Colonic mucosa (tissue), 4 donors: ENCODE results near the gene CERS4. TPM values are rescaled to one million over a fixed set of nuclear protein-coding genes. Genes with fewer than 3 reads are reported as not detected.
"Not testable (repeated sequence)": the region's sequence is repeated elsewhere in the genome, so short reads cannot be mapped to it uniquely, and the experiment has no call there.

Source experiments
- DNase-seq: peaks from one replicate; pipeline ENCODE4 v3.0.0-alpha.2; 2020
- H3K27ac ChIP-seq: fragments of 200-600 bp; one replicate; pipeline ENCODE4 v1.8.0; 2021
- H3K27me3 ChIP-seq: fragments of 200-600 bp; one replicate; pipeline ENCODE4 v1.8.0; 2021
- H3K36me3 ChIP-seq: fragments of 200-600 bp; one replicate; pipeline ENCODE4 v1.8.0; 2021
- H3K4me1 ChIP-seq: fragments of 200-600 bp; one replicate; pipeline ENCODE4 v1.8.0; 2021; ENCODE audit warnings: mild to moderate bottlenecking
- H3K4me3 ChIP-seq: fragments of 200-600 bp; one replicate; pipeline ENCODE4 v1.8.0; 2021
- H3K9ac ChIP-seq, 2 donors: one replicate each; pipeline ENCODE4 v1.7.0; 2013; ENCODE audit warnings: control low read depth in 2 of 2, low read depth in 2 of 2, low read length in 2 of 2
- H3K9me3 ChIP-seq: fragments of 200-600 bp; one replicate; pipeline ENCODE4 v1.8.0; 2021
- intact Hi-C: fragments of 100-400 bp; cut with DNase I; formaldehyde crosslinking; loops from one replicate; pipeline ENCODE4 v1.14.1; 2022
- total RNA-seq, 2 donors: library from RNA; stranded (reverse); fragmentation: NEBNext Ultra II Directional in 1 of 2; extraction: Animal tissue kit (Norgen Biotek cat#: 25700) in 1 of 2; gene quantifications; one replicate each; pipeline ENCODE4 v1.2.1, GENCODE V29; 2021
- TF ChIP-seq, protein P1 (sequence below): fragments of 200-600 bp; IDR thresholded peaks from one replicate; pipeline ENCODE4 v1.8.0; 2022; ENCODE audit warnings: antibody characterized with exemption, mild to moderate bottlenecking
- donor health status: healthy.
- donor health status: DM: no; HTN: no; CAD: no.
- donor health status: DM: no; HTN: no; CAD: no.

The CERS4 gene
- total RNA-seq, 2 donors from 2014 or later: 2.9 to 5.3 TPM

DNA sequence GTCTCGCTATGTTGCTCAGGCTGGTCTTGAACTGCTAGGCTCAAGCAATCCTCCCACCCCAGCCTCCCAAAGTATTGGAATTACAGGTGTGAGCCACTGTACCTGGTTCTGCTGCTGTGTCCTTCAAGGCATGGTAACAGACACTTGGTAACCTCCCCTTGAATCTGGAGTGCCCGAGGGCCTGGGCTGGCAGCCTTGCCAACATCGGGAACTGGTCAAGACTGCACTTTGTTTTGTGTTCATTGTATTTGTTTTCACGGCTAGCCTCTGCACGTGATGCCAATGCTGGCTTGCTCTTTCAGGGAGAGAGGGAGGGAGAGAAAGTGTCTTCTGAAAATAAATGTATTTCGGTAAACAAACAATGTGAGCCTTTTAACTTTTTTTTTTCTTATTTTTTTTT, 12.0 kb downstream of the CERS4 start:
- intact Hi-C loops: no loop called here
- Histone ChIP-seq H3K36me3 (no peaks in the 10 kb centered on the region), H3K9me3 (no peaks in the 10 kb centered on the region), H3K4me1 (no peaks in the 10 kb centered on the region), H3K27ac (no peak overlapping the region), H3K27me3 (no peaks in the 10 kb centered on the region), H3K9ac (no peak overlapping the region), H3K4me3 (no peak overlapping the region)
- TF ChIP-seq, protein P1, sequence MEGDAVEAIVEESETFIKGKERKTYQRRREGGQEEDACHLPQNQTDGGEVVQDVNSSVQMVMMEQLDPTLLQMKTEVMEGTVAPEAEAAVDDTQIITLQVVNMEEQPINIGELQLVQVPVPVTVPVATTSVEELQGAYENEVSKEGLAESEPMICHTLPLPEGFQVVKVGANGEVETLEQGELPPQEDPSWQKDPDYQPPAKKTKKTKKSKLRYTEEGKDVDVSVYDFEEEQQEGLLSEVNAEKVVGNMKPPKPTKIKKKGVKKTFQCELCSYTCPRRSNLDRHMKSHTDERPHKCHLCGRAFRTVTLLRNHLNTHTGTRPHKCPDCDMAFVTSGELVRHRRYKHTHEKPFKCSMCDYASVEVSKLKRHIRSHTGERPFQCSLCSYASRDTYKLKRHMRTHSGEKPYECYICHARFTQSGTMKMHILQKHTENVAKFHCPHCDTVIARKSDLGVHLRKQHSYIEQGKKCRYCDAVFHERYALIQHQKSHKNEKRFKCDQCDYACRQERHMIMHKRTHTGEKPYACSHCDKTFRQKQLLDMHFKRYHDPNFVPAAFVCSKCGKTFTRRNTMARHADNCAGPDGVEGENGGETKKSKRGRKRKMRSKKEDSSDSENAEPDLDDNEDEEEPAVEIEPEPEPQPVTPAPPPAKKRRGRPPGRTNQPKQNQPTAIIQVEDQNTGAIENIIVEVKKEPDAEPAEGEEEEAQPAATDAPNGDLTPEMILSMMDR: no peak
- no peak for DNase-seq

DNA sequence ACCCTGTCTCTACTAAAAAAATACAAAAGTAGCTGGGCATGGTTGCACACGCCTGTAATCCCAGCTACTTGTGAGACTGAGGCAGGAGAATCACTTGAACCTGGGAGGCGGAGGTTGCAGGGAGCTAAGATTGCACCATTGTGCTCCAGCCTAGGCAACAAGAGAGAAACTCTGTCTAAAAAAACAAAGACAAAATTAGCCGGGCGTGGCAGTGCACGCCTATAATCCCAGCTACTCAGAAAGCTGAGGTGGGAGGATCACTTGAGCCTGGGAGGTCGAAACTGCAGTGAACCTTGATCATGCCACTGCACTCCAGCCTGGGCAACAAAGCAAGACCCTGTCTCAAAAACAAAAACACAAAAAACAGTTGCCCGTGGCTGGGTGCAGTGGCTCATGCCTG, 14.3 kb downstream of the CERS4 start:
- H3K27ac ChIP-seq, DNase-seq, H3K9me3 ChIP-seq, H3K27me3 ChIP-seq, intact Hi-C loops, H3K36me3 ChIP-seq, H3K4me1 ChIP-seq, H3K9ac ChIP-seq, H3K4me3 ChIP-seq: not testable (repeated sequence)

DNA sequence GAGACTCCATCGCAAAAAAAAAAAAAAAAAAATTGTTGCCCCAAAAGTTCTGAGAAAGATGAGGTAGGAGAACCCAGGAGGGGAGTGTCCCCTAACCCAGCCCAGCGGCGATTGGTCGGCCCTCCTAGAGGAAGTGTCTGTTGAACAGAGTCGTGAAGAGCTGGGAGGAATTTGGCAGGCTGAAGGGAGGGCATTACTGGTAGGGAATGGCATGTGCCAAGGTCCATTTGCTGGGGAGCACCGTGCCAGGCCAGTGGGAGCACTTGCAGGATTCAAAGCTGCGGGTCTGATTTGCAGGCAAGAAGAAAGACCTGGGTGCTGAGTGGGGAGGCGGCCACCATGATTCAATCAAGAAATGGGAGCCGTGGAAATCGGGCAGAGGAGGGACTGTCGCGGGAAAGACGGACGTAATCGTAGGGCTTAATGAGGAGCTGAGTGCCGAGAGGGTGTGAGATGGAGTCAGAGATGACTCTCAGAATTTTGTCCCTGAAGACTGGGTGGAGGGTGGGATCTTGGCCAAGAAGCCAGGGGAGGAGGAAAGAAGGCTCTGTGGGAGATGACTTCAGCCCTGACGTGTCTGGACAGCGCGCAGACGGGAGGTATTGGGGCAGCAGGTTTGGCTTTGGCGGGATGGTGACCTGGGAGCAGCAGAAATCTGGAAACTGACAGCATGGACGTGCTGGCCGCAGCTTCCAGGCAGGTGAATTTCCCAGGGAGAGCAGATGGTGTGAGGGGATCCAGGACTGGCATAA, 15.4 kb downstream of the CERS4 start:
- DNase-seq: no peak
- Histone ChIP-seq H3K9ac (no peak overlapping the region), H3K4me1 (no peaks in the 10 kb centered on the region), H3K36me3 (no peaks in the 10 kb centered on the region), H3K27ac (no peak overlapping the region), H3K4me3 (no peak overlapping the region), H3K27me3 (no peaks in the 10 kb centered on the region), H3K9me3 (no peaks in the 10 kb centered on the region)
- TF ChIP-seq, protein P1: no peak
- intact Hi-C loops: no loop called here

DNA sequence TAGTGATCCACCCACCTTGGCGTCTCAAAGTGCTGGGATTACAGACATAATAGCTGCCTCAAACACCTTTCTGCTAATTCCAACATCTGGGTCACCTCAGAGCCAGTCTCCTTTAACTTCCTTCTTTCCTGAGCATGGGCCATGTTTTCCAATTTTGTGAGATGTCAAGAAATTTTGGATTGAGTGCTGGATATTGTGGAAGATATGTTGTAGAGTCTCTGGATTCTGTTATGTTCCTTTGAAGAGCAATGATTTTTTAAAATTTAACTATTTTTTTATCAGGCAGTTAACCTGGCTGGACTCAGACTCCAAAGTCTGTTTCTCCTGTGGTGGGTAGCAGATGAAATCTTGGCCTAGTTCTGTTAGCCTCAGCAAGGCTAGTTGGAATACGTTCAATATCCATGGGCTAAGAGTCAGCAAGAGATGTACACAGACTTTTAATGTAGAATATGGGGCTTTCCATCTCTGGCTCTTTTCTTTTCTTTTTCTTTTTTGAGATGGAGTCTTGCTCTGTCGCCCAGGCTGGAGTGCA, 22.0 kb downstream of the CERS4 start:
- H3K27ac ChIP-seq: no peak overlapping the region
- TF ChIP-seq, protein P1: no peak
- H3K4me3 ChIP-seq: no peak overlapping the region
- H3K9ac ChIP-seq: no peak overlapping the region
- DNase-seq: no peak
- H3K27me3 ChIP-seq: no peaks in the 10 kb centered on the region
- H3K4me1 ChIP-seq: no peaks in the 10 kb centered on the region
- no peaks in the 10 kb centered on the region for H3K9me3 ChIP-seq
- no peaks in the 10 kb centered on the region for H3K36me3 ChIP-seq
- intact Hi-C loops: no loop called here

DNA sequence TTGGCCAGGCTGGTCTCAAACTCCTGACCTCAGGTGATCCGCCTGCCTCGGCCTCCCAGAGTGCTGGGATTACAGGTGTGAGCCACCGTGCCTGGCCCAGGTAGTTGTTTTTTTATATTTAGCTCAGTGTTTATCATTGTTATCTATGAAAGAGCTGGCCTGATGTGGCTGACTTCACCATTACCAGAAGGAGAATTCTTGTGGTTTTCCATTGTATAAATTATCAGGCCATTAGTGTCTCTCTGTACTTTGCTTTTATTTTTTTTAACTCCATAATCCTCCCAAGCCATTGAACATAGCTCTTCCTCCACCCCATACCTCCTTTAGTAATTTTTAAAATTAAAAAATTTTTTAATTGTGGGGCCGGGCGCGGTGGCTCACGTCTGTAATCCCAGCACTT, 24.2 kb downstream of the CERS4 start:
- no peak overlapping the region for H3K27ac ChIP-seq
- no peaks in the 10 kb centered on the region for H3K4me1 ChIP-seq
- no peaks in the 10 kb centered on the region for H3K9me3 ChIP-seq
- H3K27me3 ChIP-seq: no peaks in the 10 kb centered on the region
- no peak overlapping the region for H3K4me3 ChIP-seq
- no peaks in the 10 kb centered on the region for H3K36me3 ChIP-seq
- no peak overlapping the region for H3K9ac ChIP-seq
- no peak for DNase-seq
- intact Hi-C loops: no loop called here
- TF ChIP-seq, protein P1: no peak

DNA sequence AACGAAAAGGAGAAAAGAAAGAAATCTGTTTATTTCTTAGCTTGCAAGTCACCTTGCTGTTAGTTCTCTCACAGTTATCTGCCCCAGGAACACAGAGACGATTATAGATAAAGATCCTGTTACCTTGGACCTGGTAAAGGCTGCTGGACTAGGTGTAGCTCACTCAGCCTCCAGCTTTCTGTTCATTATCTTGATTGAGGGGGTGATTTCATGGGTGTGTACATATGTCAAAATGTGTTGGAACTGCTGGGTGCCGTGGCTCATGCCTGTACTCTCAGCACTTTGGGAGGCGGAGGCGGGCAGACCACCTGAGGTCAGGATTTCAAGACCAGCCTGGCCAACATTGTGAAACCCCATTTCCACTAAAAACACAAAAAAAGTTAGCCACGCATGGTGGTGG, 27.9 kb downstream of the CERS4 start:
- intact Hi-C loops: no loop called here
- no peak for DNase-seq
- H3K4me3 ChIP-seq: no peak overlapping the region
- H3K9ac ChIP-seq: no peak overlapping the region
- no peaks in the 10 kb centered on the region for H3K4me1 ChIP-seq
- TF ChIP-seq, protein P1: no peak
- H3K9me3 ChIP-seq: no peaks in the 10 kb centered on the region
- no peaks in the 10 kb centered on the region for H3K27me3 ChIP-seq
- H3K36me3 ChIP-seq: no peaks in the 10 kb centered on the region
- H3K27ac ChIP-seq: no peak overlapping the region
